GM18508 (cell line): ENCODE results near the gene RIMBP2.

Experiments used
- ATAC-seq: cut with Tn5 transposase; IDR thresholded peaks from one replicate; pipeline ENCODE4 v1.9.1; 2021; ENCODE audit warnings: moderate number of reproducible peaks; ENCODE audit not compliant: insufficient read depth, unreplicated experiment

Gene RIMBP2

GRCh38 chr12:130582286-130582685 is 133.8 kb downstream of the RIMBP2 start:
- no peak for ATAC-seq

DNA sequence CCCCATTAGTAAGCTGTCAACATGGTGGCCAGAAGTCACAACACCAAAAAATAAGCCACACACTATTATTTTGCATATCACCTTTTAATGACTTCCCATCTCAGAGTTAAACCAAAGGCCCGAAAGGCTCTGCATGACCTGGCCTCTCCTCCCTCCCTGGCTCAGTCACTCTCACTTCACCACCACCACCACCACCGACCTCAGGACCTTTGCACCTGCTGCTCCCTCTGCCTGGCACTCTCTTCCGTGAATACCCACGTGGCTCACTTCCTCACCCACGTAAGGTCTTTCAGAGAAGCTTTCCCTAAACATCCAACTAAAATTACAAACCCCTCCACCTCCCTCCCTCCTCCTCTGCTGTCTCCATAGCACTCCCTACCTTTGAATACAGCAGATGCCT is 134.3 kb downstream of the RIMBP2 start:
- no peak for ATAC-seq

- no peak for ATAC-seq
Measured at GRCh38 chr12:130579231-130579630, 136.9 kb downstream of the RIMBP2 start.

- no peak for ATAC-seq
Measured at GRCh38 chr12:130577351-130577750, 138.7 kb downstream of the RIMBP2 start.

DNA sequence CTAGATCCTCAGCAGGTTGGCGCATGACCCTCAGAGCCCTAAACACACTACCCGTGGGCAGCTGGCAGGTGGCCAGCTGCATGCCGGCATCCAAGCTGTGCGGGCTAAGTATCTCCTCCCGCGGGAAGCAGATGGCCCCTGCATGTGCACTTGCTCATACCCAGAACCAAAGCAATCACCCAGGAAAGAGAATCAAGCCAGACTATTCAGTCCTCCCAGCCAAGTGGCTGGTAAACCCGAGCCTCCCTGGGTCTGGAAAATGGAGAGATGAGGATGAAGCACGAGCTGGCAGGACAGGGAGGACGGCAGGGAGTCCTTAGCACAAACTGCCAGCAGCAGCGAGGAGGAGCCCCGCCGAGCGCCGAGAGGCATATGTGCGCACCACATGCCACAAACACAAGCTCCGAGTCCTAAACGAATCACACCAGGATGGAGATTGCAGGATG is 139.7 kb downstream of the RIMBP2 start:
- no peak for ATAC-seq

DNA sequence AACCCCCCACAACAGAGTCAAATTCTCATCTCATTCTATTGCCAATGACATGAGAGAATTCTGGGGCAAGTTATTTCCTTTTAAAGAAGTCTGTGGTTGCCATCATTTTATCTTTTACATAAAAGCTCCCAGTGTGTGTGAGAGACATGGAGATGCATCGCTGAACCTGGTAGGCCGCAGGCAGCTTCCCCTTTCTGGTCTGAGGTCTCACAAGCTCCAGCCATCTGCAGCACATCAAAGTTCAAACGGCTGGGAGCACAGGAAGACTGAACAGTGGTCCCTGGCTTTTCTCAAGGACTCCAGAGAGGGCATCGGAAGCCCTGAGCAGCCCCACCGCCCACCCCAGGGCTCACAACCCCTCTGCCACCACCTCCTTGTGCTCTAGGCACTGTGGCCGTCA is 141.7 kb downstream of the RIMBP2 start:
- no peak for ATAC-seq

DNA sequence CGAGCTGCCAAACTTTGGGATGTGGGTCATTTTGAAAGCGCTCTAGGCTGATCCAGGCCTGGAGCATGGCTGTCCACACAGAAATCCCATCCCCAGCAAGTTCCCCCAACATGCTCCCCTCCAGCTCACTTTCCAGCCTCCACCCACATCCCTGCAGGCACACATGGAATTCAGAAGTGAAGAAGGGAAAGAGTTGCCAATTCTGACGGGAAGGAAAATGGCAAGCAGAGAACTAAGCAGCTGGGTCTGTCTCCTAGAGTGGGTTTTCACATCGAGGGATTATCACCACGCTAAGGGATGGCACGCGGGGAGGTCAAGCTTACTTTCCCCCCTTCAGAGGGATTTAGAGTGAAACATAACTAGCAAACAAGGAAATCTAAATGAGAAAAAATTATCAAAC is 142.3 kb downstream of the RIMBP2 start:
- no peak for ATAC-seq

- no peak for ATAC-seq
Measured at GRCh38 chr12:130573235-130573634, 142.9 kb downstream of the RIMBP2 start.

DNA sequence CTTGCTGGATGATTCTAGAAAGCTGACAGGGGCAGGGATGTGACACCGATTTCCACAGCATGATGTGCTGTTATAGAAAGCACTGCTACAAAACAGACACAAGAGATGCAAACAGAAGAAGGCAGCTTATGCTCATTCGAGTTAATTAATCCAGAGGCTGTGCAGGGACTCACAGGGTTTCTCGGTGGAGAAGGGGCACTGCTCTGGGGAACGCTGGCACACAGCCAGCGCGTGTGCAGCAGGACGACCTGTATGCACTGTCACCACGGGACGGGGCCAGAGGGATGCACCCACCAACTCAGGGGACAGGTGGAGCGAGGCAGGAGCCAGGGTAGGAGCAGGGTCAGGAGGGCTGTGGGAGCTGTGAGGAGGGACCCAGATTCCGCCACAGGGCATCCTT is 143.5 kb downstream of the RIMBP2 start:
- no peak for ATAC-seq

DNA sequence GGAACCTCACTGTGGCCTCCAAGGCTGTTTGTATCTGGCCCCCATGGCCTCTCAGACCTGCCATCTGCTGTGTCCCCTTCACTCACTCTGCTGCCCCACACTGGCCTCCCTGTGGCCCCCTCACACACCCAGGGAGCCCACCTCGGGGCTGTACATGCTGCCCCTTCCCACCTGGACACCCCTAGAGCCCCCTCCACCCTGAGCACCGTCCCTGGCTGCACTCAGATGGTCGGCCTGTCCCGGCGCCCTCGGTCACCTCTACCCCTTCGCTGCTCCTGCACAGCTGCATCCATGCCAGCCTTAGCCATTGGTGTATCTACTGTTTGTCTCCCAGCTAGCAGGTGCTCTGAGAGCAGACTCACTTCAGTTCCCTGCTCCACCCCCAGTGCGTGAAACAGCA is 144.4 kb downstream of the RIMBP2 start:
- no peak for ATAC-seq

GRCh38 chr12:130571089-130571488 is 145.0 kb downstream of the RIMBP2 start:
- ATAC-seq, result no peak

GRCh38 chr12:130569521-130569920 is 146.6 kb downstream of the RIMBP2 start:
- no peak for ATAC-seq

- no peak for ATAC-seq
Measured at GRCh38 chr12:130568501-130568900, 147.6 kb downstream of the RIMBP2 start.

- no peak for ATAC-seq
Measured at GRCh38 chr12:130568041-130568440, 148.1 kb downstream of the RIMBP2 start.

- no peak for ATAC-seq
Measured at GRCh38 chr12:130566446-130567155, 149.5 kb downstream of the RIMBP2 start.

GRCh38 chr12:130565189-130565588 is 150.9 kb downstream of the RIMBP2 start:
- ATAC-seq, result no peak

- no peak for ATAC-seq
Measured at GRCh38 chr12:130563323-130563722, 152.8 kb downstream of the RIMBP2 start.

- no peak for ATAC-seq
Measured at GRCh38 chr12:130562716-130563115, 153.4 kb downstream of the RIMBP2 start.

DNA sequence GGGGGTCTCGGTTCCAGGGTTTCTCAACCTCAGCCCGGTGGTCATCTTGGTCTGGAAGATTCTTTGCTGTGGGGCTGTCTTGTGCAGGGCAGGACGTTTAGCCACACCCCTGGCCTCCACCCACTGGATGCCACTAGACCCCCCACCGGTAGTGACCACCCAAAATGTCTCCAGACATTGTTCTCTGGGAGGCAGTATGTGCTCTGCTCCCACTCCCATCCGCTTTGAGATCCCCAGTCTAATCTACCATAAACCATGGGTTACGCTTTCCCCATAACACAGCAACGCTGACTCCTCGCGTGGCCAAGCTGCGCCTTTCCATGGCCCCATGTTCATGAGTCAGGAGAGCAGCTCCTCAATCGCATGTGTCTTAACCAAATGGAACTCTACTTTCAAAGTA is 155.8 kb downstream of the RIMBP2 start:
- no peak for ATAC-seq

DNA sequence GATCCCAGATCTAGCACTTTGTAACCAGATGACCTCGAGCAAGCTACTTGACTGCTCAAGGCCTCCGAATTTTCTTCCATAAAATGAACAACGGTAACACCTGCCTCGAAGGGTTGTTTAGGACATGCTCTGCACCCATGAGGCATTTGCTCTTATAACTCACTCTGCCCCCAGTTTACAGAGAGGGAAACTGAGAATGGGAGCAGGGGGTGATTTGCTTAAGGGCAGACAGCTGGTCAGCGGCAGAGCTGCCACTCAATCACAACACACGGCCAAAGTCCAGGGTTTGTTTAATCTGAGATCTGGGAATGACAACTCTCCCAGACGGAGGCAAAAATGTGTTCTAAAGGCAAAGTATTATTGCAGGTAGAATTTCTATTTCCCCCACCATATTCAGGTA is 156.3 kb downstream of the RIMBP2 start:
- no peak for ATAC-seq

- no peak for ATAC-seq
Measured at GRCh38 chr12:130557886-130558765, 158.0 kb downstream of the RIMBP2 start.

GRCh38 chr12:130557201-130557600 is 158.9 kb downstream of the RIMBP2 start:
- no peak for ATAC-seq
